ENCODE measurements around the gene PATE3. TPM values are rescaled to one million over a fixed set of nuclear protein-coding genes. Genes with fewer than 3 reads are reported as not detected.

The PATE3 gene
- total RNA-seq, 1 donor from 2014 or later: not detected

DNA sequence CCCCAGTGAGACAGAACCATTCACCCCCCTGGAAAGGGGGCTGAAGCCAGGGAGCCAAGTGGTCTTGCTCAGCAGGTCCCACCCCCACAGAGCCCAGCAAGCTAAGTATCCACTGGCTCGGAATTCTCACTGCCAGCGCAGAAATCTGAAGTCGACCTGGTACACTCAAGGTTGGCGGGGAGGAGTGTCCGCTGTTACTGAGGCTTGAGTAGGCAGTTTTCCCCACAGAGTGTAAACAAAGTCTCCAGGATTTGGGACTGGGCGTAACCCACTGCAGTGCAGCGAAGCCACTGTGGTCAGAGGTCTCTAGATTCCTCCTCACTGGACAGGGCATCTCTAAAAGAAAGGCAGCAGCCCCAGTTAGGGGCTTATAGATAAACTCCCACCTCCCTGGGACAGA, 31.9 kb upstream of the PATE3 start:
- no peak for TF ChIP-seq CTCF (IDR thresholded peaks at IDR 0.05; ENCODE audit: unreplicated experiment)
- Mint-ChIP-seq H3K4me3 (ENCODE audit: low read depth) (no peak overlapping the region), H3K27ac (no peak overlapping the region), H3K36me3 (ENCODE audit: insufficient read depth) (no peaks in the 10 kb centered on the region), H3K4me1 (ENCODE audit: low read depth) (no peaks in the 10 kb centered on the region), H3K27me3 (peaks cover 6% of the 10 kb centered on the region), H3K9me3 (ENCODE audit: low read depth) (peaks cover 18% of the 10 kb centered on the region)
- no peak for DNase-seq (ENCODE audit: low spot score, unreplicated experiment)

GRCh38 chr11:125762445-125762844, 25.5 kb upstream of the PATE3 start:
- H3K4me1 Mint-ChIP-seq (ENCODE audit: low read depth): peaks cover 2% of the 10 kb centered on the region
- H3K4me3 Mint-ChIP-seq (ENCODE audit: low read depth): no peak overlapping the region
- no peak for DNase-seq (ENCODE audit: low spot score, unreplicated experiment)
- TF ChIP-seq CTCF (IDR thresholded peaks at IDR 0.05; ENCODE audit: unreplicated experiment): no peak
- H3K27ac Mint-ChIP-seq: no peak overlapping the region
- H3K9me3 Mint-ChIP-seq (ENCODE audit: low read depth): peaks cover 14% of the 10 kb centered on the region
- no peaks in the 10 kb centered on the region for H3K36me3 Mint-ChIP-seq (ENCODE audit: insufficient read depth)
- H3K27me3 Mint-ChIP-seq: no peaks in the 10 kb centered on the region

DNA sequence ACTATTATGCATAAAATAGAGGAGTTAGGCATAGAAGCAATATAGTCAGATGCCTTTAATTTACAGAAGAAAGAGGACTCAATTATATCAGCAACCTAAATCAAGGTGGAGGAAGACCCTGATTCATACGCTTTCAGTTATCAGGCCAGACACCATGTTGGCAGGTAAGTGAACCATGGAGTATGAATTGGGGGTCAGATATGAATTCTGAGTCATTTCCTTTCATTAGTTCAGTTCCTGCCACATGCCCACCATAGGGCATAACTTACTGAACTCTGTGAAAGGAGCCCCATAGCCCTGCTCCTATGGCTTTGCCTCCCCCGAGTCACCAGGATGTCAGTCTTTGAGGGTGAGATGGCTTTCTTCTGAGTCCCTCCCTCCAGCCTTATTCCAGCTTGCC, 24.4 kb upstream of the PATE3 start:
- Mint-ChIP-seq H3K27ac (no peak overlapping the region), H3K4me3 (ENCODE audit: low read depth) (no peak overlapping the region), H3K4me1 (ENCODE audit: low read depth) (peaks cover 8% of the 10 kb centered on the region), H3K36me3 (ENCODE audit: insufficient read depth) (no peaks in the 10 kb centered on the region), H3K9me3 (ENCODE audit: low read depth) (peaks cover 12% of the 10 kb centered on the region), H3K27me3 (no peaks in the 10 kb centered on the region)
- no peak for TF ChIP-seq CTCF (IDR thresholded peaks at IDR 0.05; ENCODE audit: unreplicated experiment)
- DNase-seq (ENCODE audit: low spot score, unreplicated experiment): no peak

DNA sequence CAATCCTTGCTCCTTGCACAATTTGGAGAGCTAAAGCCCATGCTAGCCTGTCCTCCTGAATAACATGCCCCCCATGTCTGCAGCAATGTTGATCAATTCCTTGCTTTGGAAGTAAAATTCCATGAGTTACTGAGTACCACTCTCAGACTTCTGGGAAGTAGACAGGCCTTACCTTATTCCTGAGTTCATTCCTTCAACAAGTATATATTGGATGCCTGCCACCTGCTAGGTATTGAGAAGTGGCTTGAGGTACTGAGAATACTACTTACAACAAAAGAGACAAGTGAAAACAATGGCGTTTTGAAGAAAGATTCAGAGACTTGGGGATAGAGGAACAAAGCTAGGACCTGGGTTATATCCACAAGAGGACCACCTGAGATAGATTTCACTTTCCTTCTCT, 21.7 kb upstream of the PATE3 start:
- H3K36me3 Mint-ChIP-seq (ENCODE audit: insufficient read depth): no peaks in the 10 kb centered on the region
- DNase-seq (ENCODE audit: low spot score, unreplicated experiment): no peak
- H3K4me3 Mint-ChIP-seq (ENCODE audit: low read depth): no peak overlapping the region

DNA sequence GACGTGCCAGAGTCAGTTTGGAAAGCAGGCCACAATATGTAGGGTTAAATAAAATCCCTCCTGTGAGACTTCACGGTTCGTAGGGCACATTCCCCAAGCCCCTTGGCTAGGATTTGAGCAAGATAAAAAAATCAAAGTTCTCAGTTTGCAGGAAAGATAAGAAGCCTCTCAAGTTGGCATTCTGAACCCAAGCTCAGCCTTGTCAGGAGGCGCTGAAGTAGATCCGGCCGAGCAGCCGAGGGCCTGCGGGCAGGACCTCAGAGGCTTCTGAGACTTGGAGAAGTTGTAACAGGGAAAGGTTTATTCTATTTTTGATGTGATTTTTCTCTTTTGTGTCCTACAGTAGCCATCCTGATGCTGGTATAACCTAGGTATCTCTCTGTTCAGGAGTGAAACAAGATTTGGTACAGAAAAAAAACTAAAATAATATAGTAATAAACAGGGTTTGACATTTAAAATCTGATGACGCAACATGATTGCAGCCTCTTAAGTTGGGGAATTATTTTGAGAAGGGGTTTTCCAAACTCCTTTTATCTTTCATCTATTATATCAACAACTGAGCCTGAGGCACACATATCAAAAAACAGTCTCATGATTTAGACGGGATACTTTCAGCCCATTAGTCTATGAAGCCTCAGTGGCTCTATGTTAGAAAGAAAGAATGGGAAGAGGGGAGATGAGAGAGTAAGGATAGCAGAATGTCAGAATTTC, 19.4 kb upstream of the PATE3 start:
- no peak for TF ChIP-seq CTCF (IDR thresholded peaks at IDR 0.05; ENCODE audit: unreplicated experiment)
- DNase-seq (ENCODE audit: low spot score, unreplicated experiment): no peak
- no peak overlapping the region for H3K4me3 Mint-ChIP-seq (ENCODE audit: low read depth)
- H3K4me1 Mint-ChIP-seq (ENCODE audit: low read depth): peaks cover 8% of the 10 kb centered on the region
- no peaks in the 10 kb centered on the region for H3K9me3 Mint-ChIP-seq (ENCODE audit: low read depth)
- H3K27me3 Mint-ChIP-seq: peaks cover 21% of the 10 kb centered on the region
- H3K36me3 Mint-ChIP-seq (ENCODE audit: insufficient read depth): no peaks in the 10 kb centered on the region
- H3K27ac Mint-ChIP-seq: no peak overlapping the region

More for the DNA sequence above, 21.7 kb upstream of the PATE3 start:
- no peak for TF ChIP-seq CTCF (IDR thresholded peaks at IDR 0.05; ENCODE audit: unreplicated experiment)
- Mint-ChIP-seq H3K27me3 (peaks cover 13% of the 10 kb centered on the region), H3K9me3 (ENCODE audit: low read depth) (no peaks in the 10 kb centered on the region), H3K27ac (no peak overlapping the region), H3K4me1 (ENCODE audit: low read depth) (peaks cover 8% of the 10 kb centered on the region)

All from progenitor cell of endocrine pancreas (in vitro differentiated cells).